Neural crest cell (in vitro differentiated cells): ENCODE measurements around the gene QPCT. TPM values are rescaled to one million over a fixed set of nuclear protein-coding genes. Genes with fewer than 3 reads are reported as not detected.

Experiments used
- DNase-seq: peaks from one replicate; pipeline ENCODE4 v3.0.0; 2021; ENCODE audit warnings: low read depth, mixed read lengths, low spot score
- H3K27ac Mint-ChIP-seq: one replicate; pipeline ENCODE4 v1.8.0; 2021; ENCODE audit warnings: mild to moderate bottlenecking, mixed read lengths; ENCODE audit not compliant: unreplicated experiment
- H3K27me3 Mint-ChIP-seq: 2 replicates; pipeline ENCODE4 v1.8.0; 2021; ENCODE audit warnings: low read depth, mild to moderate bottlenecking, mixed read lengths
- H3K36me3 Mint-ChIP-seq: 2 replicates; pipeline ENCODE4 v1.8.0; 2021; ENCODE audit warnings: low read depth, mild to moderate bottlenecking, mixed read lengths
- H3K4me1 Mint-ChIP-seq: 2 replicates; pipeline ENCODE4 v1.8.0; 2021; ENCODE audit warnings: mixed read lengths
- H3K4me3 Mint-ChIP-seq: one replicate; pipeline ENCODE4 v1.8.0; 2021; ENCODE audit warnings: mild to moderate bottlenecking, mixed read lengths
- H3K9me3 Mint-ChIP-seq: 2 replicates; pipeline ENCODE4 v1.8.0; 2021; ENCODE audit warnings: mixed read lengths
- total RNA-seq: library from RNA; stranded (reverse); gene quantifications from 2 replicates; pipeline ENCODE4 v1.2.1, GENCODE V29; 2021
- TF ChIP-seq, protein P1 (sequence below): fragments of 200-600 bp; sonication (generic); conservative IDR thresholded peaks from 2 replicates; pipeline ENCODE4 v1.5.0; 2021; ENCODE audit warnings: antibody characterized with exemption, mild to moderate bottlenecking

Gene QPCT
- total RNA-seq, 1 donor from 2014 or later: not detected

GRCh38 chr2:37387148-37387835 is 42.9 kb downstream of the QPCT start:
- Mint-ChIP-seq H3K4me3 (no peak overlapping the region), H3K4me1 (no peaks in the 10 kb centered on the region), H3K27me3 (no peaks in the 10 kb centered on the region), H3K36me3 (no peaks in the 10 kb centered on the region), H3K27ac (no peak overlapping the region), H3K9me3 (no peaks in the 10 kb centered on the region)
- DNase-seq: no peak
- TF ChIP-seq, protein P1, sequence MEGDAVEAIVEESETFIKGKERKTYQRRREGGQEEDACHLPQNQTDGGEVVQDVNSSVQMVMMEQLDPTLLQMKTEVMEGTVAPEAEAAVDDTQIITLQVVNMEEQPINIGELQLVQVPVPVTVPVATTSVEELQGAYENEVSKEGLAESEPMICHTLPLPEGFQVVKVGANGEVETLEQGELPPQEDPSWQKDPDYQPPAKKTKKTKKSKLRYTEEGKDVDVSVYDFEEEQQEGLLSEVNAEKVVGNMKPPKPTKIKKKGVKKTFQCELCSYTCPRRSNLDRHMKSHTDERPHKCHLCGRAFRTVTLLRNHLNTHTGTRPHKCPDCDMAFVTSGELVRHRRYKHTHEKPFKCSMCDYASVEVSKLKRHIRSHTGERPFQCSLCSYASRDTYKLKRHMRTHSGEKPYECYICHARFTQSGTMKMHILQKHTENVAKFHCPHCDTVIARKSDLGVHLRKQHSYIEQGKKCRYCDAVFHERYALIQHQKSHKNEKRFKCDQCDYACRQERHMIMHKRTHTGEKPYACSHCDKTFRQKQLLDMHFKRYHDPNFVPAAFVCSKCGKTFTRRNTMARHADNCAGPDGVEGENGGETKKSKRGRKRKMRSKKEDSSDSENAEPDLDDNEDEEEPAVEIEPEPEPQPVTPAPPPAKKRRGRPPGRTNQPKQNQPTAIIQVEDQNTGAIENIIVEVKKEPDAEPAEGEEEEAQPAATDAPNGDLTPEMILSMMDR: no peak

DNA sequence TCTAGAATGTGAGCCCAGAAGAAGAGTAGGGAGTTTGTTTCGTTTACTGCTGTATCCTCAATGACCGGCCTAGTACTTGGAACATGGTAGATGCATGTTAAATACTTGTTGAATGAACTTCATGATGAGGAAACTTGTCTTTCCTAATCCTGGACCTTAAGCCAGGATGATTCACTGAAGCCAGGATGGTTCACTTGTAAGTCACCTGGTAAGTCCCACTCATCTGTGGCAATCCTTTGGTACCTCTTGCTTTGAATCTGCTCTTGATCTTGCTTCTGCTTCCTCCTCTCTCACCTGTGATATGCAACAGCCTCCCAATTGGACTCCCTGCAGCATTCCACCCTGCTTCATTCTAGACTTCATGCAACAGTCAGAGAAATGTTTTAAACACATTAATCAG is 43.6 kb downstream of the QPCT start:
- Mint-ChIP-seq H3K36me3 (no peaks in the 10 kb centered on the region), H3K4me1 (no peaks in the 10 kb centered on the region), H3K9me3 (no peaks in the 10 kb centered on the region), H3K27me3 (peaks cover under 1% of the 10 kb centered on the region), H3K27ac (no peak overlapping the region), H3K4me3 (no peak overlapping the region)
- DNase-seq: no peak
- TF ChIP-seq, protein P1: no peak

DNA sequence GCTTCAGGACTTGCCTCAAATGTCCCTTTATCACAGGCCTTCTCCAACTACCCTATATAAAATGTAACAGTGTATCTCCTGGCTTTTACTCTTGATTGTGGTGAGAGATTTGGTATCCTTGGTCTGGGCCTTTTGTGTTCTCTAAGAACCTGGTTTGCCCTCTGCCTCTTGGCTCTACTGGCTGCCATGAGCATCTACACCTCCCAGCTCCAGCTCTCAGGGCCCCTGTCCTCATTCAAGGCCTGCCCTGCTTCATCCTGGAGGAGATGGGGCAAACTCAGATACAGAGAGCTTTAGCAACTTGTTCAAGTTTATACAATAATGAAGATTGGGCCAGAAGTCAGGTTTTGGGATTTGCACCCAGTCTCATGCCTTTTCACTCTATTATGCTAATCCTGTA is 45.0 kb downstream of the QPCT start:
- no peaks in the 10 kb centered on the region for H3K9me3 Mint-ChIP-seq
- no peak overlapping the region for H3K4me3 Mint-ChIP-seq
- no peak for DNase-seq
- no peaks in the 10 kb centered on the region for H3K4me1 Mint-ChIP-seq
- TF ChIP-seq, protein P1: no peak
- H3K36me3 Mint-ChIP-seq: no peaks in the 10 kb centered on the region
- H3K27me3 Mint-ChIP-seq: peaks cover 8% of the 10 kb centered on the region
- H3K27ac Mint-ChIP-seq: no peak overlapping the region

- Mint-ChIP-seq H3K36me3 (no peaks in the 10 kb centered on the region), H3K4me3 (no peak overlapping the region), H3K27ac (no peak overlapping the region), H3K4me1 (no peaks in the 10 kb centered on the region), H3K9me3 (no peaks in the 10 kb centered on the region), H3K27me3 (peaks cover 12% of the 10 kb centered on the region)
- TF ChIP-seq, protein P1: no peak
- no peak for DNase-seq
Observed at GRCh38 chr2:37389989-37390765, 45.7 kb downstream of the QPCT start.

DNA sequence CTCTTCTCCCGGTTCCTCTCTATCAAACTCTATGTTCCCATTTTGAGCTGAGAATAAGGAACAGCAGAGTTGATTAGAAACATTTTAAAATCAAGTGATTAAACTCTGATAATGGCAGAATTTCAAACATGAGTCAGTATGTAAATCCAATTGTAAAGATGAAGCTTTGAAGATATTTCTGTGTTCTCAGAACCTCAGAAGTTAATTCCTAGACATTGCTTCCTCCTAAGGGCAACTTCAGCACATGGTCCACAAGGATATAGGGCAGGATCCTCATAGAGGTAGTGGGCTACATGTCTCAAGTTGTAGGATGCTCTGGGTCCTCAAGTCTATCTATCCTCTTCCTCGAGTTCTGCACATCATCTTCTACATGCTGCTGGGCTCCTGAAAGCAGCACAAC is 46.3 kb downstream of the QPCT start:
- no peak for DNase-seq
- peaks cover 13% of the 10 kb centered on the region for H3K27me3 Mint-ChIP-seq
- H3K27ac Mint-ChIP-seq: no peak overlapping the region
- no peaks in the 10 kb centered on the region for H3K36me3 Mint-ChIP-seq
- no peak overlapping the region for H3K4me3 Mint-ChIP-seq
- H3K4me1 Mint-ChIP-seq: no peaks in the 10 kb centered on the region
- no peaks in the 10 kb centered on the region for H3K9me3 Mint-ChIP-seq
- TF ChIP-seq, protein P1: no peak
